GM18508 (cell line): ENCODE results near the gene ARHGEF26.

Experiments used
- ATAC-seq: cut with Tn5 transposase; IDR thresholded peaks from one replicate; pipeline ENCODE4 v1.9.1; 2021; ENCODE audit warnings: moderate number of reproducible peaks; ENCODE audit not compliant: insufficient read depth, unreplicated experiment

ARHGEF26 gene

DNA sequence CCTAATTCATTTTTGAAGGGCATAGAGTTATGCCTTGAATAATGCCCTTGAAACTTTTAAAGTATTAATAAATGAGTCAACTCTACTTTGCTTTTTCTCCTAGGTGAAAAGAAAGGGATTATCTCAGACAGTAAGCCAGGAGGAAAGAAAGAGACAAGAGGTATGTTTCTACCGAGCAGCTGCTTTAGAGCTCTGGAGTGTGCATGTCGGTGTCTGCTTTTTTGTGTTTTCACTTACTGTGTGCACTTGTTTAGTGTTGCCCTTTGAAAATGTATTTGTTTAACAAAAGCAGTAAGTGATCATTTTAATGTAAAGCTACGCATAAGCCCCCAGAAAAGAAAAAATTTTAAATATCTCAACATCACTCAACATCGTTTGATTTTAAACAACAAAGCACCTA, 28.1 kb downstream of the ARHGEF26 start:
- no peak for ATAC-seq

- no peak for ATAC-seq
Observed at GRCh38 chr3:154151969-154152368, 30.8 kb downstream of the ARHGEF26 start.

DNA sequence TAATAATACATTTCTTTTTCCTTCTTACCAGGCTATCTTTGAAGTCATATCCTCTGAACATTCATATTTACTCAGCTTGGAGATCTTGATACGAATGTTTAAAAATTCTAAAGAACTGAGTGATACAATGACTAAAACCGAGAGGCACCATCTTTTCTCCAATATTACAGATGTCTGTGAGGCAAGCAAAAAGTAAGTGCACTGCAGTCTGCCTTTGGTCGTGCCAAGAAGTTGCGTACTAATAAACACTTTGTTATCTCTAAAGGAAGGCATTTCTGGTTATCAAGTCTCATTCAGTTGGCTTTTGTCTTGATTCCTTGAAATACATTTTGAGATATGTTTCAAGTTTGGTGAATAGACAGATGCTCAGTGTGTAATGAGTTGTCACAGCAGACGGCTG, 31.6 kb downstream of the ARHGEF26 start:
- ATAC-seq, result no peak

GRCh38 chr3:154156530-154156929, 35.3 kb downstream of the ARHGEF26 start:
- ATAC-seq, result no peak

GRCh38 chr3:154161806-154162205, 40.6 kb downstream of the ARHGEF26 start:
- no peak for ATAC-seq

GRCh38 chr3:154164387-154164786, 43.2 kb downstream of the ARHGEF26 start:
- no peak for ATAC-seq

- ATAC-seq, result no peak
Observed at GRCh38 chr3:154168998-154169795, 48.0 kb downstream of the ARHGEF26 start.

GRCh38 chr3:154169796-154170110, 48.6 kb downstream of the ARHGEF26 start:
- ATAC-seq, result no peak

GRCh38 chr3:154170300-154170699, 49.1 kb downstream of the ARHGEF26 start:
- ATAC-seq, result no peak

DNA sequence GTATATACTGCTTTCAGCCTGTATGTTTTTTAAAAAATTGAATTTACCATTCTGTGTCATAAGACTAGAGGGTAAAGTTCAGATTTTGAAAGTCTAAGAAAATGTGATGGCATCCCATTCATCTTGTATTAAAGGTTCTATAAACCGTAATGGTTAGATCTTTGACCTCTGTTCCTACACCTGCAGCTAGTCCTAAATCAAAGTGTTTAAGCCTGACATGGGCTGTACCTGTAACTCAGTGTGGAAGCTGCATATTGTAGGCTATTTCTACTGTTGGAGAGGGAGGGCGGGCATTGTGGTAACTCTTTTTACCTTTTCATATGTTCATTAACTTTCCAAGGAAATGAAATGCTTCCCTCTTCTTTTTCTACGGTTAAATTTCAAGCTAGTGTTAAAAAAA, 53.9 kb downstream of the ARHGEF26 start:
- no peak for ATAC-seq

DNA sequence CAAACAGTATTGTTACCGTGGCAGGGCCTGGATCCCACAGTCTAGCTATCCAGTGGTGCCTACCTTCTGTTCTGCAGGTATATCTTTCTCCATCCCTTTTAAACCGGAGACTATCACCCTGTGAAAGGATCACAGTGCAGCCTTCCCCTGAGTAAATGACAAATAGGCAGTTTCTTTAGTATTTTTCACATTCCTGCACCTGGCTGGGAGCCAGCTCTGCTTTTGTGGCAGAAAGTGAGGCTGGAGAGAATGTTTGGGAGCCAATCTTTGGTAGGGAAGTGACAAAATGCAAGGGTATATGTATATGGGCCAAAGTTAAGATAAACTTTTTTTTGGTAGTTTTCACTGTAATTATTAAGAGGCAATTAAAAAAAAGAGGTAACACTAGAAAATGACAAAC, 54.8 kb downstream of the ARHGEF26 start:
- no peak for ATAC-seq

DNA sequence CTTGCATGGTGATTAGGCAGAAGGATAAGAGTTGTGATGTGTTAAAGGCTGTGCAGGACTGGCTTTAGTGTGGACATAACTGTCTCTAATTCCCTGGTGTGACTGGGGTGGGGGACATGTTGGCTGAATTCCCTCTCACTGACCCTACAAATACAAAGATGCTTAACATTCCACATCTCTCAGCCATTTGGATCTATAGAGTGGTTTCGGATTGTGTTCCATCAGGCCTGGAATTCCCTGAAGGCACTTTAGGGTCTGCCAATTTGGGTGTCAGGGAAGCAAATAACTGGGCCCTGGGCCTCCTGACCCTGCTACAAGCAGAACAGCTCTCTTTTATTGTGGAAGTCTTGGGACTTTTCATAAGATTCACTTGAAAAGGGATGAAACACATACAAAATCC, 56.2 kb downstream of the ARHGEF26 start:
- ATAC-seq, result no peak

GRCh38 chr3:154178172-154178571, 57.0 kb downstream of the ARHGEF26 start:
- ATAC-seq, result no peak

DNA sequence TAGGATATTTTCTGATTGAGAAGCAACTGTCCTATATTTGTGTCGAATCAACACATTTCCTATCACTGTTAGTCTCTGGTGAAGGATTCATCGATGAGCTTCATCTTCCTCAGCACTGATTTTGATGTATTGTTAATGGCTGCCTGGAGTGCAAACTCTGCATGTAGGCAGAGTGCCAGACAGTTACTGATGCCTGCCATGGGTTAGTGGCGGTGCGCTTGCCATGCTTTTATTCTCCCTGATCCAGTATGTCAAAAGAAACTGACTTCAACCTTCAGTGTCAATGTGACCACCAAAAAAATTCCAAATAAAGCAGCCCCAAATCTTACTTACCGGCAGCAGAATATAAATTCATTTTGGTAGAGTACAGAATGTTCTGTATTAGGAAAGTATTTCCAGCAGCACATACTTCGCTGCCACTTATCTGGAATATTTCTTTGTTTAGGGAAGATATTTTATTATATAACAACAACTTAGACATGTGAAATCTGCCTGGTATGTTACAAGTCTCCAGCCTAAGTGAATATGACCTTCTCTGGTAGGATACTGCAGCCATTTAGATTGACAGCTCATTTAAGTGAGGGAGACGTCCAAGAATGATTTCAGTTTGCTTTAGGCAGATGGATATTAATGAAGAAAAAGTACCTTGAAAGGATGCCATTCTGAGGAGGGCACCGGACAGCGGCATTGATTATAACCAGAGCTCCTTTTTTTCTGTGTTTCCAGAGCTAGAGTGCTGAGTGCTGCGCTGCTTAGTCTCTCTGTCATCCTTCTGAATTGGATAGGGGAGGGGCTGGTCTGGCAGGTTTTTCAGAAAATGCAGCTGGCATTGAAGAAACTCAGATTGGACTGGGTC, 59.9 kb downstream of the ARHGEF26 start:
- no peak for ATAC-seq

- no peak for ATAC-seq
Observed at GRCh38 chr3:154182322-154182922, 61.2 kb downstream of the ARHGEF26 start.

DNA sequence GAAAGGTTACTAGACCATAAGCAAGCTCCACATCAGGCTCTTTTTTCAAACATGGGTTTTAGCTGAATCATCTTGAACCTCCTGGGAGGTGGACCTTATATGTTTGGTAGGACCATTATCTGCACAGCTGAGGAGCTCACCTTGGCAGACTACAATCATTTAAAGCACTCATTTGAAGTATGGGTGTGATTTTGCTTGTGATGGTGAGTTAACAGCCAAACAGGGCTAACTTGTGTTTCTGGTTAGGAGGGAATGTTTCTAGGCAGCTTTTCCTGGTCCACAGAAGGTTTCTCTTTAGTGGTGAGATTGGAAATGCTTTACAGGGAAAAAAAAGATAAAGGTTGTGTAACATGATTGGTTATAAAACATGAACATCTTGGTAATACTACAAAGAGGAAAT, 61.8 kb downstream of the ARHGEF26 start:
- no peak for ATAC-seq

- no peak for ATAC-seq
Observed at GRCh38 chr3:154184582-154184981, 63.4 kb downstream of the ARHGEF26 start.

GRCh38 chr3:154188437-154188836, 67.2 kb downstream of the ARHGEF26 start:
- no peak for ATAC-seq

GRCh38 chr3:154188846-154189245, 67.7 kb downstream of the ARHGEF26 start:
- ATAC-seq, result no peak

- no peak for ATAC-seq
Observed at GRCh38 chr3:154191520-154191919, 70.3 kb downstream of the ARHGEF26 start.

GRCh38 chr3:154192225-154192624, 71.0 kb downstream of the ARHGEF26 start:
- ATAC-seq, result no peak
